Neural progenitor cell (in vitro differentiated cells): ENCODE measurements around the gene PADI1.

Experiments
- CTCF ChIP-seq: fragments of 200-600 bp; sonication (generic); IDR thresholded peaks from 2 replicates; pipeline ENCODE4 v1.5.1; 2017; ENCODE audit warnings: antibody characterized with exemption, mild to moderate bottlenecking
- EZH2 ChIP-seq: fragments of 200-600 bp; sonication (generic); IDR thresholded peaks from 2 replicates; pipeline ENCODE4 v1.6.1; 2017; ENCODE audit warnings: antibody characterized with exemption, mild to moderate bottlenecking, moderate library complexity
- EZH2phosphoT487 ChIP-seq: fragments of 200-600 bp; sonication (generic); IDR thresholded peaks from 2 replicates; pipeline ENCODE4 v1.6.1; 2017; ENCODE audit warnings: antibody characterized with exemption

DNA sequence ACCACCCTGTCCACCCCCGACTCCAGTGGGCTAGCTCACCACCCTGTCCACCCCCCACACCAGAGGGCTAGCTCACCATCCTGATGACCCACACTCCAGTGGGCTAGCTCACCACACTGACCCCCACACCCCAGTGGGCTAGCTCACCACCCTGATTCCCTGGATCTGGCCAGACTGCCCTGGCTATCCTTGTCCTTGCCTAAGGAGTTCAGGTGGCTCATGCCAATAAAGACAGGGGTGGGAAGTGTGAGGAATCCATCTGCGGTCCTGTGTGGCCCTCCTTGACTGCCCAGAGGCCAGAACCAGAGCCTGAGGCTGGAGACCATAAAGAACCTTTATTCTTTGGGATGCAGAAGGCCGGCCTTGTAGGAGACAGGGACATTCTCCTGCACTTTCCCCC, 3.6 kb downstream of the PADI1 start:
- TF ChIP-seq CTCF (no peak), EZH2 (no peak), EZH2phosphoT487 (no peak)
